SK-N-SH (cell line): Measurements from ENCODE around the gene ABCD1. TPM values are rescaled to one million over a fixed set of nuclear protein-coding genes. Genes with fewer than 3 reads are reported as not detected.
"Not testable (repeated sequence)": the region's sequence is repeated elsewhere in the genome, so short reads cannot be mapped to it uniquely, and the experiment has no call there.

Experiments
- CTCF ChIA-PET: fragments of 300-600, 350-600 bp; formaldehyde crosslinking; extraction: SDS; loops from one replicate; lab custom pipeline; 2021; lab: Yijun Ruan, JAX
- POLR2A ChIA-PET: fragments of 350-600 bp; sonication (Branson Sonifier 250); formaldehyde crosslinking; extraction: SDS; loops from one replicate; lab custom pipeline; 2020; ENCODE audit warnings: antibody characterized with exemption, inconsistent platforms; lab: Yijun Ruan, JAX
- DNase-seq: peaks from one replicate; pipeline ENCODE4 v3.0.0; 2012
- H2AFZ ChIP-seq: fragments of 200-600 bp; sonication (generic); 2 replicates; pipeline ENCODE4 v1.8.1; 2016; ENCODE audit warnings: antibody characterized with exemption, mild to moderate bottlenecking, low read depth
- H3F3A ChIP-seq: fragments of 200-600 bp; sonication (generic); replicated peaks from 2 replicates; pipeline ENCODE3; 2016; ENCODE audit warnings: antibody characterized with exemption, mild to moderate bottlenecking; ENCODE audit not compliant: insufficient read depth
- H3K27ac ChIP-seq, 2 experiments: fragments of 200-500 bp in 1 of 2; fragments of 200-600 bp in 1 of 2; sonication (Bioruptor generic) in 1 of 2; sonication (generic), shearing (Covaris generic) in 1 of 2; 2 replicates each; pipeline versions ENCODE4 v1.5.1 to v1.6.1; 2014 to 2016; ENCODE audit warnings: low read depth in 2 of 2, inconsistent platforms in 1 of 2, low read length in 1 of 2, mild to moderate bottlenecking in 1 of 2, mixed read lengths in 1 of 2
- H3K27me3 ChIP-seq: fragments of 200-600 bp; sonication (generic), shearing (Covaris generic); 2 replicates; pipeline ENCODE4 v1.6.1; 2016; ENCODE audit warnings: mixed run types; ENCODE audit not compliant: insufficient read depth
- H3K36me3 ChIP-seq, 2 experiments: fragments of 200-500 bp in 1 of 2; fragments of 200-600 bp in 1 of 2; sonication (Bioruptor generic) in 1 of 2; sonication (generic) in 1 of 2; replicated peaks in 1 of 2; 2 replicates each; pipeline versions ENCODE3 to v1.5.1; 2014 to 2016; ENCODE audit warnings: low read length in 1 of 2, mild to moderate bottlenecking in 1 of 2; ENCODE audit not compliant: insufficient read depth in 2 of 2, control insufficient read depth in 1 of 2
- H3K4me1 ChIP-seq, 2 experiments: fragments of 200-500 bp in 1 of 2; fragments of 200-600 bp in 1 of 2; sonication (Bioruptor generic) in 1 of 2; sonication (generic), shearing (Covaris generic) in 1 of 2; 2 replicates each; pipeline versions ENCODE4 v1.5.1 to v1.6.1; 2014 to 2016; ENCODE audit warnings: low read depth in 1 of 2, low read length in 1 of 2, mixed run types in 1 of 2; ENCODE audit not compliant: insufficient read depth in 2 of 2, control insufficient read depth in 1 of 2
- H3K4me2 ChIP-seq: fragments of 200-600 bp; sonication (generic), shearing (Covaris generic); 2 replicates; pipeline ENCODE4 v1.6.1; 2017; ENCODE audit warnings: mixed run types
- H3K4me3 ChIP-seq, 2 experiments: fragments of 200-500 bp in 1 of 2; fragments of 200-600 bp in 1 of 2; sonication (Bioruptor generic) in 1 of 2; sonication (generic), shearing (Covaris generic) in 1 of 2; 2 replicates each; pipeline versions ENCODE4 v1.5.1 to v1.8.1; 2014 to 2016; ENCODE audit warnings: low read depth in 2 of 2, inconsistent platforms in 1 of 2, low read length in 1 of 2, mild to moderate bottlenecking in 1 of 2, mixed read lengths in 1 of 2, moderate library complexity in 1 of 2
- H3K79me2 ChIP-seq: fragments of 200-600 bp; sonication (generic); 2 replicates; pipeline ENCODE4 v1.8.1; 2017; ENCODE audit warnings: mild to moderate bottlenecking; ENCODE audit not compliant: insufficient read depth
- H3K9ac ChIP-seq: fragments of 200-600 bp; sonication (generic); 2 replicates; pipeline ENCODE4 v1.6.1; 2017; ENCODE audit warnings: mixed run types
- H3K9me2 ChIP-seq: fragments of 200-600 bp; sonication (generic); 2 replicates; pipeline ENCODE4 v1.6.1; 2017; ENCODE audit warnings: mixed run types
- H3K9me3 ChIP-seq: fragments of 200-600 bp; sonication (generic); 2 replicates; pipeline ENCODE4 v1.6.1; 2017; ENCODE audit warnings: mixed run types, mild to moderate bottlenecking, moderate library complexity
- H4K20me1 ChIP-seq: fragments of 200-600 bp; sonication (generic); 2 replicates; pipeline ENCODE4 v1.6.1; 2017; ENCODE audit warnings: mild to moderate bottlenecking, mixed run types; ENCODE audit not compliant: insufficient read depth
- EZH2phosphoT487 ChIP-seq: fragments of 200-600 bp; sonication (generic); IDR thresholded peaks from 2 replicates; pipeline ENCODE4 v1.6.1; 2017; ENCODE audit warnings: low read depth, mixed run types, mild to moderate bottlenecking, antibody characterized with exemption, moderate library complexity, borderline replicate concordance
- FOXJ3 ChIP-seq: sonication (generic); formaldehyde crosslinking; IDR thresholded peaks from 2 replicates; pipeline ENCODE4 v1.5.1; 2020; ENCODE audit warnings: mild to moderate bottlenecking, missing genetic modification reagents
- IRF3 ChIP-seq: fragments of 150-350 bp; IDR thresholded peaks from 2 replicates; pipeline ENCODE4 v1.6.1; 2016; ENCODE audit warnings: mild to moderate bottlenecking, low read depth, low read length
- JUND ChIP-seq: IDR thresholded peaks from 2 replicates; pipeline ENCODE4 v1.4.0; 2012
- MAX ChIP-seq: IDR thresholded peaks from 2 replicates; pipeline ENCODE4 v1.4.0; 2012; ENCODE audit warnings: low read depth
- MEF2A ChIP-seq: IDR thresholded peaks from 2 replicates; pipeline ENCODE4 v1.4.0; 2012; ENCODE audit warnings: low read depth, borderline replicate concordance
- NFIC ChIP-seq: IDR thresholded peaks from 2 replicates; pipeline ENCODE4 v1.4.0; 2012; ENCODE audit warnings: borderline replicate concordance
- RFX5 ChIP-seq: IDR thresholded peaks from 2 replicates; pipeline ENCODE4 v1.6.1; 2012; ENCODE audit warnings: mild to moderate bottlenecking, improper control_type of control experiment, low read length
- SIN3A ChIP-seq: IDR thresholded peaks from 2 replicates; pipeline ENCODE4 v1.6.1; 2012; ENCODE audit warnings: low read depth, mild to moderate bottlenecking, low read length, moderate library complexity, borderline replicate concordance
- USF1 ChIP-seq: IDR thresholded peaks from 2 replicates; pipeline ENCODE4 v1.4.0; 2012; ENCODE audit warnings: low read depth, borderline replicate concordance
- USF2 ChIP-seq: fragments of 150-350 bp; IDR thresholded peaks from 2 replicates; pipeline ENCODE4 v1.6.1; 2017; ENCODE audit warnings: antibody characterized with exemption, low read length, low read depth, borderline replicate concordance
- WGBS: methylation state at CpG from one replicate; pipeline ENCODE4 v1.1.6; 2017; ENCODE audit warnings: low lambda C conversion rate; 5-methylcytosine and 5-hydroxymethylcytosine counted together
- polyA plus RNA-seq, 3 experiments: library from polyadenylated mRNA; depleted of rRNA; stranded (reverse); fragments of >200 nt; gene quantifications; 2 replicates each; pipeline ENCODE4 v1.2.3, GENCODE V29; 2012
- TF ChIP-seq, protein P1 (sequence below): IDR thresholded peaks from 2 replicates; pipeline ENCODE4 v1.6.1; 2012; ENCODE audit warnings: mild to moderate bottlenecking, low read depth, low read length, moderate library complexity

ABCD1 gene
- polyA plus RNA-seq, 1 of the 3 experiments (the other 2 are of a cell fraction) = 7.9 TPM

DNA sequence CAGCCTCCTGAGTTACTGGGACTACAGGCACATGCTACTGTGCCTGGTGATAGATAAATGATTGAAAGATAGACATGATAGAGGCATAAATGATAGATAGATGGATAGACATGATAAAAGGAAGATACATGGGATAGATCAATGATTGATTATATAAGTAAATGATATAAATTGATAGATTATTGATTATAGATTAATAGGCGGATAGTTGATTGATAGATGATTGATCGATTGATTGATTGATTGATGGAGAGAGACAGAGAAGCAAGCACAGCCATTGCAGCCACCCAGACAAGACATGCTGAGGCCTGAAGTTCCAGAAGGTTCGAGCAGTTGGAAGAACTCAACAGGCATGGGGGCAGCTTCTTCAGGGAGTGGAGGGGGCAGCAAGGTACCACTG is 21.7 kb downstream of the ABCD1 start (continued):
- TF ChIP-seq EZH2phosphoT487 (no peak), IRF3 (no peak)
- TF ChIP-seq, all 33 proteins: peak for 0

DNA sequence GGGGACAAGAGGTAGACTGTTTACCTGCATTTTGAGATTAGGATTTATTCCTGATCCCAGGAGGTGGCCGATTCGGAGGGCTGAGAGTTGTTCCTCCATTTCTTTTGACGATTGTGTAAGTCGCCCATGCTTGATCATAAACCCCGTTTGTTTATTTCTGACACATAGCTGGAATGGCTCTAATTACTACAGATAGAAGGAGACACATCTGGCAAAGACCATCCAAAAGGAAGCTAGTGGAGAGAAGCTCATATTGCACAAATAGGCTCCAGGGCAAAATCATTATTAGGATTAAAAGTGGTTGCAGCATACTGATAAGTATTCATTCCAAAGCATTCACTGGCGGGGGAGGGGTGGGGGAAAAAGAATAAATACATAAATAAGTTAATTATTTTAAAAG is 22.3 kb downstream of the ABCD1 start:
- H3K36me3 ChIP-seq, H3K79me2 ChIP-seq, DNase-seq, H3K27me3 ChIP-seq, H3K9ac ChIP-seq, H3K4me2 ChIP-seq, POLR2A ChIA-PET, H3K9me3 ChIP-seq, H4K20me1 ChIP-seq, H3K9me2 ChIP-seq, H2AFZ ChIP-seq, H3K4me1 ChIP-seq, H3K27ac ChIP-seq, H3F3A ChIP-seq, H3K4me3 ChIP-seq: not testable (repeated sequence)
- 61% methylated on average over 6 of the region's 6 CpGs for WGBS
- CTCF ChIA-PET = interaction anchor here (0.9 kb wide), 1 partner anchor 17 kb away, joined by 6 read pairs; the partner anchor contains the start of gene PLXNB3

GRCh38 chrX:153749017-153749416 is 24.4 kb downstream of the ABCD1 start:
- CTCF ChIA-PET = not testable (repeated sequence)

DNA sequence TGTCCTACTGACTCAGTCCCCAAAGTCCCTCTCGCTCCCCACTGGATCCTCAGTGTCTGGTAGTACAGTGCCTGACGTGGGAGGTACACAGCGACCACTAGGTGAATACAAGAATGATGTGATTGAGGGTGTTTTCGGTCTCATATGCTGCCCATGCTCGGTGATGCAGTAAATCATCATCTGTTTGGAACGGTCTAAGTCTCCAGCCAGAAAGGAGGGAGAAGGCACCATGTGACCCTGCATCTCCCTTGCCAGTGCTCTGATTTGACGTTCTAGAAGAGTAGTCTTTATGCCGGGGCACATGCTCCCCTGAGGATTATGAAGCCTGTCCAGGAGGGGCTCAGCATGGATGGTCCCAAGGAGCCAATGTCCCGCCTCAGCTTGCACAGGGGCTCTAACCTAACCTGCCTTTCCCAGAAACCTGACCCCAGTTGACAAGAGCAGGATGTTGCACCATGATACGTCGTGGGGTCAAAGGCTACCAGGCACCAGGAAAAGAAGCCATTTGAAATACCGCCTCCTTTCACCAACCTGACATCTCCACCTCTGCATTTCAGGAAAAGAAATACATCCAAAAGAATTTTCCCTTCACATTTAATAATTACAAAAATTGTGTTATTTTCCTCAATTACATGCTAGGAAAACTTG is 25.6 kb downstream of the ABCD1 start:
- 51% methylated on average over 11 of the region's 12 CpGs for WGBS
- H3K9ac ChIP-seq = no peak overlapping the region
- no peak overlapping the region for H3K27ac ChIP-seq
- H4K20me1 ChIP-seq = no peaks in the 10 kb centered on the region
- no peak for DNase-seq
- no peak overlapping the region for H3K4me2 ChIP-seq
- H3K9me3 ChIP-seq = no peaks in the 10 kb centered on the region
- ChIA-PET POLR2A (no interaction called here), CTCF (no interaction called here)
- no peak overlapping the region for H2AFZ ChIP-seq
- H3K4me3 ChIP-seq = no peak overlapping the region
- H3K27me3 ChIP-seq = peaks cover 4% of the 10 kb centered on the region; the same call in 1 of the 2 replicates
- H3K9me2 ChIP-seq = no peaks in the 10 kb centered on the region
- H3K4me1 ChIP-seq = no peaks in the 10 kb centered on the region
- H3K36me3 ChIP-seq = no peaks in the 10 kb centered on the region
- H3F3A ChIP-seq = no peaks in the 10 kb centered on the region
- H3K79me2 ChIP-seq = no peaks in the 10 kb centered on the region
- TF ChIP-seq SIN3A (no peak), USF2 (no peak), NFIC (no peak), MAX (no peak), RFX5 (no peak), JUND (no peak), EZH2phosphoT487 (no peak), FOXJ3 (CRISPR knock-in tag) (no peak), MEF2A (no peak), USF1 (no peak)
- TF ChIP-seq, protein P1, sequence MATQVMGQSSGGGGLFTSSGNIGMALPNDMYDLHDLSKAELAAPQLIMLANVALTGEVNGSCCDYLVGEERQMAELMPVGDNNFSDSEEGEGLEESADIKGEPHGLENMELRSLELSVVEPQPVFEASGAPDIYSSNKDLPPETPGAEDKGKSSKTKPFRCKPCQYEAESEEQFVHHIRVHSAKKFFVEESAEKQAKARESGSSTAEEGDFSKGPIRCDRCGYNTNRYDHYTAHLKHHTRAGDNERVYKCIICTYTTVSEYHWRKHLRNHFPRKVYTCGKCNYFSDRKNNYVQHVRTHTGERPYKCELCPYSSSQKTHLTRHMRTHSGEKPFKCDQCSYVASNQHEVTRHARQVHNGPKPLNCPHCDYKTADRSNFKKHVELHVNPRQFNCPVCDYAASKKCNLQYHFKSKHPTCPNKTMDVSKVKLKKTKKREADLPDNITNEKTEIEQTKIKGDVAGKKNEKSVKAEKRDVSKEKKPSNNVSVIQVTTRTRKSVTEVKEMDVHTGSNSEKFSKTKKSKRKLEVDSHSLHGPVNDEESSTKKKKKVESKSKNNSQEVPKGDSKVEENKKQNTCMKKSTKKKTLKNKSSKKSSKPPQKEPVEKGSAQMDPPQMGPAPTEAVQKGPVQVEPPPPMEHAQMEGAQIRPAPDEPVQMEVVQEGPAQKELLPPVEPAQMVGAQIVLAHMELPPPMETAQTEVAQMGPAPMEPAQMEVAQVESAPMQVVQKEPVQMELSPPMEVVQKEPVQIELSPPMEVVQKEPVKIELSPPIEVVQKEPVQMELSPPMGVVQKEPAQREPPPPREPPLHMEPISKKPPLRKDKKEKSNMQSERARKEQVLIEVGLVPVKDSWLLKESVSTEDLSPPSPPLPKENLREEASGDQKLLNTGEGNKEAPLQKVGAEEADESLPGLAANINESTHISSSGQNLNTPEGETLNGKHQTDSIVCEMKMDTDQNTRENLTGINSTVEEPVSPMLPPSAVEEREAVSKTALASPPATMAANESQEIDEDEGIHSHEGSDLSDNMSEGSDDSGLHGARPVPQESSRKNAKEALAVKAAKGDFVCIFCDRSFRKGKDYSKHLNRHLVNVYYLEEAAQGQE = no peak

More at GRCh38 chrX:153749017-153749416, 24.4 kb downstream of the ABCD1 start:
- H3K4me1 ChIP-seq, POLR2A ChIA-PET, DNase-seq, H3K4me3 ChIP-seq, H3K27ac ChIP-seq, H4K20me1 ChIP-seq, H2AFZ ChIP-seq, H3K36me3 ChIP-seq, H3K9me3 ChIP-seq, H3K79me2 ChIP-seq, H3K9ac ChIP-seq, H3K9me2 ChIP-seq, H3K4me2 ChIP-seq, H3K27me3 ChIP-seq, H3F3A ChIP-seq: not testable (repeated sequence)
- 45% methylated on average over 7 of the region's 7 CpGs for whole genome bisulfite sequencing
